Measurements from ENCODE around the gene MYO3B. TPM values are rescaled to one million over a fixed set of nuclear protein-coding genes. Genes with fewer than 3 reads are reported as not detected.

The MYO3B gene
- total RNA-seq, 8 experiments from 2014 or later: 0.11 to 5.1 (median 0.98) TPM

DNA sequence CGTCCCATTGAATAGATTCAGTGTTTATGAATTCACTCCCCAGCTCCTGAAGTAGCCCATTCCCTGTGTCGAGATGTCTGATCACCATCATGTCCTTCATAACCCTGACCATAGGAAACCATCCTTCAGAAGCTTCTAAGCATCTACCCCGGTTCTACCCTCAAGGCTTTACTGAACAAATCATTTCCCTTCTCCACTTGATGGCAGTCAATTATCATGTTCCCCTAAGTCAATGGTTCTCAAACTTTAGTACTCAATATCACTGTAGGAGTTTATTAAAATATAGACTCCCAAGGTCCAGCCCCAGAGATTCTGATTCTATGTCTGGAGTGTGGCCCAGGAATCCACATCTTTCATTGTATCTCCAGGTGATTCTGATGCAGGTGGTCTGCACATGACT lies 308.8 kb downstream of the MYO3B start:
- in situ Hi-C loops (cut with MboI; ENCODE audit: low pct_unique_long_range_greater_than_20kb in 2 of 9, low sequenced_read_pairs in 9 of 9, unreplicated experiment in 9 of 9): no loop called here
- H3K27ac ChIP-seq: no peak overlapping the region
- 11 to 100% (median 67%) methylated on average over 1 to 3 of the region's 3 CpGs; no CpG with 5 or more reads in 2 of the 10 experiments for WGBS, 10 experiments
- H3K4me1 ChIP-seq (replicated peaks in 1 of 2): peaks cover 0 to 2% of the 10 kb centered on the region in 2 donors
- H3K4me3 ChIP-seq: no peak overlapping the region
- ATAC-seq (replicated peaks in 6 of 8): no peak

GRCh38 chr2:170488807-170489206 lies 310.9 kb downstream of the MYO3B start:
- no peak for ATAC-seq (replicated peaks in 6 of 8)
- H3K27ac ChIP-seq: no peak overlapping the region
- no peak overlapping the region for H3K4me3 ChIP-seq
- WGBS, 10 experiments: 29 to 86% (median 72%) methylated on average over 1 of the region's 1 CpG; no CpG with 5 or more reads in 4 of the 10 experiments
- H3K4me1 ChIP-seq (replicated peaks in 1 of 2): peaks cover 0 to 2% of the 10 kb centered on the region in 2 donors
- in situ Hi-C loops (cut with MboI; ENCODE audit: low pct_unique_long_range_greater_than_20kb in 2 of 9, low sequenced_read_pairs in 9 of 9, unreplicated experiment in 9 of 9): no loop called here

DNA sequence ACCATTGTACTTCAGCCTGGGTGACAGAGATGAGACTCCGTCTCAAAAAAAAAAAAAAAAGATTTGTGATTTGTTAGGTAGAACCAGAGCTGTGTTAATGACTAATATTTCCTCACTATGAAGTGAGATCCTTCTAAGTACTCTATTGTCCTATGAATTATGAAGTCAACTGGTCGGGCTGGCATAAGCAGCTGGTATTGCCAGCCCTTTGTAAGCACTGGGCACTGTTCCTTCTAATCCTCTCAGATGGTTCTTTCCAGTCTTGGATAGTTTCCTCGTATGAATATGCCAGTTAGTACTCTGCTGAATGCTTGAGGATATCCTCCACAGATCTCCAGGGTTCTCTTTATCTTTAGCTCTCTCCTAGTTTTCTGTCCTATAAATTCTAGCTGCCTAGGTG lies 314.1 kb downstream of the MYO3B start:
- in situ Hi-C loops (cut with MboI; ENCODE audit: low pct_unique_long_range_greater_than_20kb in 2 of 9, low sequenced_read_pairs in 9 of 9, unreplicated experiment in 9 of 9): no loop called here
- ATAC-seq (replicated peaks in 6 of 8): no peak
- Histone ChIP-seq H3K4me3 (no peak overlapping the region), H3K4me1 (replicated peaks in 1 of 2) (no peaks in the 10 kb centered on the region), H3K27ac (no peak overlapping the region)
- 17 to 100% (median 94%) methylated on average over 1 to 3 of the region's 3 CpGs; no CpG with 5 or more reads in 2 of the 10 experiments for WGBS, 10 experiments

DNA sequence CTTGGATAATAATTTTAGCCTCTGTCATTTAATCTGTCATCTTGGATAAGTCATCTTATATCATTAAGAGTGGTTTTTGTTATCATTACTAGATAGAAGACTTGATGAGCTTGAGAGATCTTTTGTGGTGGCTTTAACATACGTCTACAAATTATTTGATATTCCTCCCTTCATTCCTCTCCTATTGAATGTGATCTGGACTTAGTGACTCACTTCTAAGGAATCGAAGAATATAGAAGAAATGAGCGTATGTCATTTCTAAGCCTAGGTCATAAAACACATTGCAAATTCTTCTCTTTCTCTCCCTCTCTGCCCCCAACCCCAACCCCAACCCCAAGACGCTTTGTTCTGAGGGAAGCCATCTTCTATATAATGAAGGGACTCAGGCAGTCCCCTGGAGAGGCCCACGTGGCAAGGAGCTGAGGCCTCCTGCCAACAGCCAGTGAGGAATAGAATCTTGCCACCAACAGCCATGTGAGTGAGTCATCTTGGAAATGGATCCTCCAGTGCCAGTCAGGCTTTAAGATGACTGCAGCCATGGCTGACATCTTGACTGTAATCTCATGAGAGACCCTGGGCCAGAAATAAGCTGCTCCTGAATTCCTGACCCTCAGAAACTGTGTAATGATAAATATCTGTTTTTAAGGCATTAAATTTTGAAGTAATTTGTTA lies 315.6 kb downstream of the MYO3B start:
- H3K4me3 ChIP-seq: no peak overlapping the region
- in situ Hi-C loops (cut with MboI; ENCODE audit: low pct_unique_long_range_greater_than_20kb in 2 of 9, low sequenced_read_pairs in 9 of 9, unreplicated experiment in 9 of 9): no loop called here
- H3K4me1 ChIP-seq (replicated peaks in 1 of 2): peaks cover 0 to 3% of the 10 kb centered on the region in 2 donors
- 50 to 100% (median 87%) methylated on average over 1 to 3 of the region's 5 CpGs; no CpG with 5 or more reads in 4 of the 10 experiments for WGBS, 10 experiments
- ATAC-seq (replicated peaks in 6 of 8): no peak
- H3K27ac ChIP-seq: no peak overlapping the region

DNA sequence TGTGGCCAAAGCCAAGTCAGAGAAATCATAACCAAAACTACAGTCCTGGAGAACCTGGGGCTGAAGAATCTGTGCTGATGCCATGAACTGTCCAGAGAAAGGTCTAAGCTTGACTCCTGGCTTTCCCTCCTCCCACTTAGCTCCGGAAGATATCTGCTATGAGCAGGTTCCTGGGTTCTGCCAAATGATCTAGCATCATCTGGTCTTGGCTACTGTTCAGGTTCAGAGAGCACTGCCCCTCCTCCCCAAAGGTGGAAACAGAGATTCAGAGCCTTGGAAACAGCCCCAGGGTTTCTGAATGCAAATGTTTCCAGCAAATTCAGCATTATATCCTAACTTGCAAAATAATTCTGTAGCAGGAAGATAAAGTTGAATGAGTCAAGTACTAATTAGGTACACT lies 317.9 kb downstream of the MYO3B start:
- Histone ChIP-seq H3K4me3 (no peak overlapping the region), H3K27ac (no peak overlapping the region), H3K4me1 (replicated peaks in 1 of 2) (peaks cover 0 to 4% of the 10 kb centered on the region in 2 donors)
- in situ Hi-C loops (cut with MboI; ENCODE audit: low pct_unique_long_range_greater_than_20kb in 2 of 9, low sequenced_read_pairs in 9 of 9, unreplicated experiment in 9 of 9): no loop called here
- peak in 3 of 8 experiments; percentile 36 to 57 (median 48) for ATAC-seq (replicated peaks in 6 of 8)
- WGBS, 10 experiments: 80 to 100% (median 91%) methylated on average over 1 of the region's 1 CpG; no CpG with 5 or more reads in 6 of the 10 experiments

DNA sequence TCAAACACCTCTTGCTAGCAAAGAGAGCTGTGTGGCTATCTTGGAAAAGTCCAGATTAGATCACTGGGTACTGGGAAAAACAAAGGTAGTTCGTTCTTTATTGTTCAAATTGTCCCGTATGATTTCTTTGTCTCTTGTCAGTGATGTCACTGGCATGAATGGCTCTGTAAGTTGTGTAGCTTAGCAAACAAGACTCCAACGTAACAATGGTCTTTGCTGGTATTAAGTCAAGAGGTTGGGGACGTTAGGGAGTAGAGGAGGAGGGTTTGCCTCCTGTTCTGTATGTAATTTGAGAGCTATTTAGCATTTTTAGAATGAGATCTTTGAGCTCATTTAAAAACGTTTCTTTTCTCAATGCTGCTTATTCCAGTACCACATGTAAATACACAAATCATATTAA lies 320.7 kb downstream of the MYO3B start:
- ATAC-seq (replicated peaks in 6 of 8): peak in 2 of 8 experiments; percentile 38 to 74
- WGBS, 10 experiments: 5 to 67% (median 49%) methylated on average over 1 to 5 of the region's 5 CpGs; no CpG with 5 or more reads in 1 of the 10 experiments
- peaks cover 0 to 4% of the 10 kb centered on the region in 2 donors for H3K4me1 ChIP-seq (replicated peaks in 1 of 2)
- no peak overlapping the region for H3K4me3 ChIP-seq
- H3K27ac ChIP-seq: no peak overlapping the region
- in situ Hi-C loops (cut with MboI; ENCODE audit: low pct_unique_long_range_greater_than_20kb in 2 of 9, low sequenced_read_pairs in 9 of 9, unreplicated experiment in 9 of 9): no loop called here

- in situ Hi-C loops (cut with MboI; ENCODE audit: low pct_unique_long_range_greater_than_20kb in 2 of 9, low sequenced_read_pairs in 9 of 9, unreplicated experiment in 9 of 9): no loop called here
- Histone ChIP-seq H3K4me1 (replicated peaks in 1 of 2) (peaks cover 0 to 10% of the 10 kb centered on the region in 2 donors), H3K4me3 (no peak overlapping the region), H3K27ac (no peak overlapping the region)
- 17 to 100% (median 100%) methylated on average over 1 of the region's 1 CpG; no CpG with 5 or more reads in 1 of the 10 experiments for WGBS, 10 experiments
- ATAC-seq (replicated peaks in 6 of 8): no peak
These were observed 322.2 kb downstream of the MYO3B start for GRCh38 chr2:170500104-170500503.

- H3K4me3 ChIP-seq: no peak overlapping the region
- peak in 1 of 8 experiments; percentile 26 for ATAC-seq (replicated peaks in 6 of 8)
- 28 to 100% (median 61%) methylated on average over 1 to 5 of the region's 5 CpGs for WGBS, 10 experiments
- H3K4me1 ChIP-seq (replicated peaks in 1 of 2): peaks cover 0 to 10% of the 10 kb centered on the region in 2 donors
- no peak overlapping the region for H3K27ac ChIP-seq
- in situ Hi-C loops (cut with MboI; ENCODE audit: low pct_unique_long_range_greater_than_20kb in 2 of 9, low sequenced_read_pairs in 9 of 9, unreplicated experiment in 9 of 9): no loop called here
These were observed 322.8 kb downstream of the MYO3B start for GRCh38 chr2:170500770-170501169.

GRCh38 chr2:170501421-170502043 lies 323.6 kb downstream of the MYO3B start:
- H3K27ac ChIP-seq: no peak overlapping the region
- ATAC-seq (replicated peaks in 6 of 8): no peak
- 20 to 100% (median 75%) methylated on average over 1 to 6 of the region's 6 CpGs; no CpG with 5 or more reads in 1 of the 10 experiments for WGBS, 10 experiments
- in situ Hi-C loops (cut with MboI; ENCODE audit: low pct_unique_long_range_greater_than_20kb in 2 of 9, low sequenced_read_pairs in 9 of 9, unreplicated experiment in 9 of 9): no loop called here
- H3K4me3 ChIP-seq: no peak overlapping the region
- H3K4me1 ChIP-seq (replicated peaks in 1 of 2): peaks cover 0 to 10% of the 10 kb centered on the region in 2 donors

DNA sequence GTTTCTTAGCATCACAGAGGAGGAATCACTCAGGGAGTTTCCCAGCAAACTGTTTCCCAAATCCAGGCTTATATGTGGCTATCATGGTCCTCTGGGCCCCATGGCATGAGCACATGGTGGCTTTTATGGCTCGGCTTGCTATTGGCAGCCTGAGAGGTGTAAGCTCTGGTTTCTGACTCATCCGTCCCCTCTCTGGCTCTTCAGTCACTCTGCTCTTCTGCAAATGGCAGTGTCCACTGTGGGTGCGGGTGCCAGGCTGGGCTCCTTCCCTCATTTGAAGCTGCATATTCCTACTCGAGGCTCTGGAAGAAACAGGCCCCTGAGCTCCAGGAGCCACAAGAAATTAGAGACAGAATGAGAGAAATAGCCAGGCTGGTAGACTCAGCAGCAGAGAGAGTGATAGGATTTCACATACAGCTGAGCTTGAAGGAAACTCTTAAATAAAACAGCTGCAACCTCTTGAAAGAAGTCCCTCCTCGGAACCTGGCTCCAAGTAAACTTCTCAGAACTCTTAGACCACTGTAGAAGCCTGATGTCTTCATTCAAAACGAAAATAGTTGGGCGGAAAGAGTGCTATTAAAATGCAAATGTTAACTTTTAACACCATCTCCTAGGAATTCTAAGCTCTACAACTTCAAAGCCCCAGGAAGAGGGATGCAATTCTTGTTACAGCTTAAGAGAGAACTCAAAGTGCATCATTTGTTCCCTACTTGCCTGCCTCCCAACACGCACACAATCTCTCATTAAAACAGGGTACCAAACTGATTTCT lies 324.6 kb downstream of the MYO3B start:
- Histone ChIP-seq H3K27ac (no peak overlapping the region), H3K4me3 (no peak overlapping the region), H3K4me1 (replicated peaks in 1 of 2) (peaks cover 0 to 10% of the 10 kb centered on the region in 2 donors)
- in situ Hi-C loops (cut with MboI; ENCODE audit: low pct_unique_long_range_greater_than_20kb in 2 of 9, low sequenced_read_pairs in 9 of 9, unreplicated experiment in 9 of 9): no loop called here
- WGBS, 10 experiments: 18 to 50% (median 31%) methylated on average over 2 to 7 of the region's 8 CpGs; no CpG with 5 or more reads in 1 of the 10 experiments
- peak in 3 of 8 experiments; percentile 10 to 40 (median 27) for ATAC-seq (replicated peaks in 6 of 8)

DNA sequence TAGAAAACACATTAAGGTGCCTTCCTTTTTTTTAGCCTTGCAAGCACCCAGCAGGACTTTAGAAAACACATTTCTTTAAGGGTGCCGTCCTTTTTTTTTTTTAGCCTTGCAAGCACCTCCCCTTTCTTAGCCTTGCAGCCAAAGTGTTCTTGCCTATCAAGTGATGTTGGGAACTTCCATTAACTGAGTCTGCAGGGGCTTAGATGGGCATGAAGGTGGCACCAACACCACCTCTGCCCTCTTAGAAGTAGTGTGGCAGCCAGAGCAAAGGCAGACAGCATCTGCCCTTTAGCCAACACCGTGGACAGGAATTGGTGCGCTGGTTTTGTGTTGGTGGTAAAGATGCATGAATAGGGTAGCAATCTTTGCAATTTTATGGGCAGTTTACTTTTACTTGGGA lies 325.6 kb downstream of the MYO3B start:
- in situ Hi-C loops (cut with MboI; ENCODE audit: low pct_unique_long_range_greater_than_20kb in 2 of 9, low sequenced_read_pairs in 9 of 9, unreplicated experiment in 9 of 9): no loop called here
- 49 to 80% (median 58%) methylated on average over 1 to 3 of the region's 3 CpGs; no CpG with 5 or more reads in 5 of the 10 experiments for WGBS, 10 experiments
- no peak overlapping the region for H3K4me3 ChIP-seq
- peaks cover 0 to 8% of the 10 kb centered on the region in 2 donors for H3K4me1 ChIP-seq (replicated peaks in 1 of 2)
- ATAC-seq (replicated peaks in 6 of 8): no peak
- H3K27ac ChIP-seq: no peak overlapping the region

- Histone ChIP-seq H3K4me1 (replicated peaks in 1 of 2) (peaks cover 0 to 6% of the 10 kb centered on the region in 2 donors), H3K4me3 (no peak overlapping the region), H3K27ac (no peak overlapping the region)
- 53 to 100% (median 68%) methylated on average over 2 to 14 of the region's 14 CpGs; no CpG with 5 or more reads in 1 of the 10 experiments for WGBS, 10 experiments
- in situ Hi-C loops (cut with MboI; ENCODE audit: low pct_unique_long_range_greater_than_20kb in 2 of 9, low sequenced_read_pairs in 9 of 9, unreplicated experiment in 9 of 9): no loop called here
- ATAC-seq (replicated peaks in 6 of 8): no peak
These were observed 326.2 kb downstream of the MYO3B start for GRCh38 chr2:170503971-170504809.

Data from motor neuron (in vitro differentiated cells).